ENCODE results near the gene WDFY4.

The WDFY4 gene

GRCh38 chr10:48938990-48939536 is 254.4 kb downstream of the WDFY4 start:
- no peaks in the 10 kb centered on the region for H3K36me3 ChIP-seq (ENCODE audit: insufficient read depth)
- no peak overlapping the region for H3K4me3 ChIP-seq (IDR thresholded peaks at IDR 0.05; ENCODE audit: insufficient read depth, low read depth, low read length)
- H4K20me1 ChIP-seq (ENCODE audit: insufficient read depth), result no peaks in the 10 kb centered on the region
- H3K4me1 ChIP-seq (ENCODE audit: low read depth, poor library complexity, severe bottlenecking), result no peaks in the 10 kb centered on the region
- TF ChIP-seq CTCF (conservative IDR thresholded peaks at IDR 0.05; ENCODE audit: low read depth, low read length), result no peak
- no peaks in the 10 kb centered on the region for H3K79me2 ChIP-seq (ENCODE audit: insufficient read depth, low read depth)
- no peak overlapping the region for H3K27ac ChIP-seq
- H3K9ac ChIP-seq, result no peak overlapping the region
- H2AFZ ChIP-seq (ENCODE audit: low read depth), result no peak overlapping the region
- no peak overlapping the region for H3K4me2 ChIP-seq
- no peaks in the 10 kb centered on the region for H3K27me3 ChIP-seq (ENCODE audit: insufficient read depth, low read depth)

- no peaks in the 10 kb centered on the region for H3K36me3 ChIP-seq (ENCODE audit: insufficient read depth)
- no peaks in the 10 kb centered on the region for H4K20me1 ChIP-seq (ENCODE audit: insufficient read depth)
These were observed 255.2 kb downstream of the WDFY4 start, which contains the start of gene LRRC18 for GRCh38 chr10:48939790-48940325. Gene LRRC18, minus strand, starts transcription at chr10:48939840. Its CDS starts 25,685 bp downstream, at chr10:48914155.

GRCh38 chr10:48940372-48940771 is 255.7 kb downstream of the WDFY4 start:
- no peak overlapping the region for H2AFZ ChIP-seq (ENCODE audit: low read depth)
- no peak overlapping the region for H3K4me2 ChIP-seq
- no peaks in the 10 kb centered on the region for H3K27me3 ChIP-seq (ENCODE audit: insufficient read depth, low read depth)
- H4K20me1 ChIP-seq (ENCODE audit: insufficient read depth), result no peaks in the 10 kb centered on the region
- no peaks in the 10 kb centered on the region for H3K79me2 ChIP-seq (ENCODE audit: insufficient read depth, low read depth)
- no peak overlapping the region for H3K27ac ChIP-seq
- no peak for TF ChIP-seq CTCF (conservative IDR thresholded peaks at IDR 0.05; ENCODE audit: low read depth, low read length)
- H3K4me1 ChIP-seq (ENCODE audit: low read depth, poor library complexity, severe bottlenecking), result no peaks in the 10 kb centered on the region
- H3K36me3 ChIP-seq (ENCODE audit: insufficient read depth), result no peaks in the 10 kb centered on the region
- H3K4me3 ChIP-seq (IDR thresholded peaks at IDR 0.05; ENCODE audit: insufficient read depth, low read depth, low read length), result no peak overlapping the region
- H3K9ac ChIP-seq, result no peak overlapping the region

More at GRCh38 chr10:48939790-48940325, 255.2 kb downstream of the WDFY4 start, which contains the start of gene LRRC18:
- Histone ChIP-seq H3K9ac (no peak within 1 kb of the TSS), H3K4me3 (IDR thresholded peaks at IDR 0.05; ENCODE audit: insufficient read depth, low read depth, low read length) (no peak within 1 kb of the TSS), H2AFZ (ENCODE audit: low read depth) (no peak within 1 kb of the TSS), H3K79me2 (ENCODE audit: insufficient read depth, low read depth) (no peaks in the 10 kb centered on the region), H3K27ac (no peak within 1 kb of the TSS), H3K4me1 (ENCODE audit: low read depth, poor library complexity, severe bottlenecking) (no peaks in the 10 kb centered on the region), H3K27me3 (ENCODE audit: insufficient read depth, low read depth) (no peaks in the 10 kb centered on the region), H3K4me2 (no peak within 1 kb of the TSS)
- TF ChIP-seq CTCF (conservative IDR thresholded peaks at IDR 0.05; ENCODE audit: low read depth, low read length), result no peak

- H2AFZ ChIP-seq (ENCODE audit: low read depth), result no peak overlapping the region
- no peaks in the 10 kb centered on the region for H4K20me1 ChIP-seq (ENCODE audit: insufficient read depth)
- no peaks in the 10 kb centered on the region for H3K4me1 ChIP-seq (ENCODE audit: low read depth, poor library complexity, severe bottlenecking)
- no peak for TF ChIP-seq CTCF (conservative IDR thresholded peaks at IDR 0.05; ENCODE audit: low read depth, low read length)
- no peaks in the 10 kb centered on the region for H3K27me3 ChIP-seq (ENCODE audit: insufficient read depth, low read depth)
- no peak overlapping the region for H3K4me3 ChIP-seq (IDR thresholded peaks at IDR 0.05; ENCODE audit: insufficient read depth, low read depth, low read length)
- no peak overlapping the region for H3K4me2 ChIP-seq
- no peak overlapping the region for H3K27ac ChIP-seq
- H3K36me3 ChIP-seq (ENCODE audit: insufficient read depth), result no peaks in the 10 kb centered on the region
- no peak overlapping the region for H3K9ac ChIP-seq
- H3K79me2 ChIP-seq (ENCODE audit: insufficient read depth, low read depth), result no peaks in the 10 kb centered on the region
These were observed 256.3 kb downstream of the WDFY4 start for GRCh38 chr10:48940958-48941357.

Measured in KMS-11 (cell line).